AG04449 (cell line): ENCODE results near the gene SPAG8.

ENCODE experiments used
- CTCF ChIA-PET: fragments of 350-600 bp; formaldehyde crosslinking; extraction: SDS; loops from one replicate; lab custom pipeline; 2021; ENCODE audit warnings: antibody characterized with exemption; lab: Yijun Ruan, JAX
- POLR2A ChIA-PET: fragments of 400-600, 350-600 bp; formaldehyde crosslinking; extraction: SDS; loops from one replicate; lab custom pipeline; 2020; ENCODE audit warnings: antibody characterized with exemption, inconsistent platforms; lab: Yijun Ruan, JAX
- DNase-seq: peaks from one replicate; pipeline ENCODE4 v3.0.0-alpha.2; 2010; ENCODE audit warnings: low read depth, low spot score
- H3K4me3 ChIP-seq: 2 replicates; pipeline ENCODE4 v1.5.1; 2011; ENCODE audit warnings: low read depth, mild to moderate bottlenecking, control low read depth, low read length
- CTCF ChIP-seq: IDR thresholded peaks from one replicate; pipeline ENCODE4 v1.5.1; 2011; ENCODE audit warnings: mild to moderate bottlenecking, moderate library complexity, low read length, control low read depth, inconsistent platforms; ENCODE audit not compliant: insufficient read depth; ENCODE audit errors: missing control alignments

Gene SPAG8

GRCh38 chr9:35856882-35857281 lies 44.8 kb upstream of the SPAG8 start:
- ChIA-PET CTCF (interaction anchor here (1.4 to 1.7 kb wide), 6 partner anchors 8 to 66 kb away, joined by 3 to 11 read pairs (median 6); no protein-coding TSS in a partner anchor), POLR2A (no interaction called here)
- TF ChIP-seq CTCF: no peak
- DNase-seq: no peak
- no peak overlapping the region for H3K4me3 ChIP-seq

DNA sequence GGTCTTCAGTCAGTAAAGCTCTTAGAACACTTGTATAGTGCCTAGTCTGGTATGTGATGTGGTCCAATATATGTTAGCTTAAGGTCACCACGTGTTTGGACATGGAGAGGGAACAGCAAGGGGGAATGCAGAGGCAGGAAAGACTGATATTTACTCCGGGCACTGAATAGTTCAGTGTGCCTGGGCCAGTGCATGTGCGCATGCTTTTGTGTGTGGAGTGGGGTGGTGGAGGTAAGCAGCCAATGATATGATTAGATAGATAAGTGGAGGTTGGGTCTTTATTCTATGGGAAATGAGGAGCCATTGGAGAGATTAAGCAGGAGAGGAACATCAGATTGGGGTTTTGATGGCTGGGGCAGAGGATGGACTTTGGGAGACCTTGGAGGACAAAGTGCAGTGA lies 44.1 kb upstream of the SPAG8 start:
- TF ChIP-seq CTCF: no peak
- POLR2A ChIA-PET: no interaction called here
- no peak for DNase-seq
- CTCF ChIA-PET: interaction anchor here (0.7 to 1.6 kb wide), 5 partner anchors 9 to 472 kb away, joined by 3 to 11 read pairs (median 3); no protein-coding TSS in a partner anchor
- no peak overlapping the region for H3K4me3 ChIP-seq

DNA sequence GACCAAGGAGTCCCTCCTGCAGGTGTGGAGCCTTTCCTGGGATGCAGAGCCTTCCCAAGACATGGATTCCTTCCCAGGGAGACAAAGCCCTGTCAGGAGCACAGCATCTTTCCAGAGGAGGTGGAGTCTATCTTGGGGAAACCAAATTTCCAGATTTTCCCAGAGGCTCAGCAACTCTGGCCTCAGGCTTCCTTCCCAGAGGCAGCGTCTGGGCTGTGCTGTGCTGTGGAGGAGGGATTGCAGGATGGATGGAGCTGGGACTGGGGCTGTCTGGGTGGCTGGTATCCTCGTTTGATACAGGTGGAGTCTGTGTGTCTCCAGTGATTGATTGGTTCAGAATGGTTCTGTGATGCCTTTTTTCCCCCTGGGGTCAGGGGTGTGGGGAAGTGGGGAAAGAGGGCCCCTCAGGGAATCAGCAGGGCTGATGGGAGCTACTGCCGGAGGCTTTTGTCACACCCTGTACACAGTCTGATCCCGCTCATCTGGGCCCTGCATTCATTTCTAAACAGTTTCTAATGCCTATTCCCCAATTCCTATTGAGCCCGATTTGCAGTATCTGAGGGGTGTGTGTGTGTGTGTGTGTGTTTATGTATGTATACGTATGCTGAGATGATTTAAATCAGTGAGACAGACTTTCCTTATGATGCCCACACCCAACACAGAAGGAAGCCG lies 42.2 kb upstream of the SPAG8 start:
- no peak overlapping the region for H3K4me3 ChIP-seq
- ChIA-PET CTCF (interaction anchor here (1.2 to 1.7 kb wide), 2 partner anchors 28 to 64 kb away, joined by 3 to 5 read pairs; no protein-coding TSS in a partner anchor), POLR2A (no interaction called here)
- DNase-seq: no peak
- no peak for TF ChIP-seq CTCF

- H3K4me3 ChIP-seq: no peak overlapping the region
- ChIA-PET CTCF (interaction anchor here (1.5 to 4.4 kb wide), 2 partner anchors 27 to 29 kb away, joined by 9 to 16 read pairs; no protein-coding TSS in a partner anchor), POLR2A (no interaction called here)
- DNase-seq: no peak
- no peak for TF ChIP-seq CTCF
Measured at GRCh38 chr9:35852876-35853865, 41.1 kb upstream of the SPAG8 start.

- DNase-seq: no peak
- ChIA-PET POLR2A (no interaction called here), CTCF (interaction anchor here (1.5 to 4.4 kb wide), 3 partner anchors 26 to 62 kb away, joined by 7 to 16 read pairs (median 9); no protein-coding TSS in a partner anchor)
Measured at GRCh38 chr9:35852267-35852815, 40.3 kb upstream of the SPAG8 start.

More at GRCh38 chr9:35852267-35852815, 40.3 kb upstream of the SPAG8 start:
- H3K4me3 ChIP-seq: no peak overlapping the region
- no peak for TF ChIP-seq CTCF
